Effector CD8-positive, alpha-beta T cell (primary cell): ENCODE measurements around the gene BPNT1.
"Not testable (repeated sequence)": the region's sequence is repeated elsewhere in the genome, so short reads cannot be mapped to it uniquely, and the experiment has no call there.

ENCODE experiments used
- DNase-seq: peaks from one replicate; lab custom pipeline; 2025; lab: John Stamatoyannopoulos, UW
- total RNA-seq, 4 experiments: gene quantifications; one replicate each; lab custom pipeline; 2026; lab: John Stamatoyannopoulos, UW

The BPNT1 gene, protein sequence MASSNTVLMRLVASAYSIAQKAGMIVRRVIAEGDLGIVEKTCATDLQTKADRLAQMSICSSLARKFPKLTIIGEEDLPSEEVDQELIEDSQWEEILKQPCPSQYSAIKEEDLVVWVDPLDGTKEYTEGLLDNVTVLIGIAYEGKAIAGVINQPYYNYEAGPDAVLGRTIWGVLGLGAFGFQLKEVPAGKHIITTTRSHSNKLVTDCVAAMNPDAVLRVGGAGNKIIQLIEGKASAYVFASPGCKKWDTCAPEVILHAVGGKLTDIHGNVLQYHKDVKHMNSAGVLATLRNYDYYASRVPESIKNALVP
- total RNA-seq, result 15.8 to 27.7 (median 20.0) reads per million in 4 experiments

DNA sequence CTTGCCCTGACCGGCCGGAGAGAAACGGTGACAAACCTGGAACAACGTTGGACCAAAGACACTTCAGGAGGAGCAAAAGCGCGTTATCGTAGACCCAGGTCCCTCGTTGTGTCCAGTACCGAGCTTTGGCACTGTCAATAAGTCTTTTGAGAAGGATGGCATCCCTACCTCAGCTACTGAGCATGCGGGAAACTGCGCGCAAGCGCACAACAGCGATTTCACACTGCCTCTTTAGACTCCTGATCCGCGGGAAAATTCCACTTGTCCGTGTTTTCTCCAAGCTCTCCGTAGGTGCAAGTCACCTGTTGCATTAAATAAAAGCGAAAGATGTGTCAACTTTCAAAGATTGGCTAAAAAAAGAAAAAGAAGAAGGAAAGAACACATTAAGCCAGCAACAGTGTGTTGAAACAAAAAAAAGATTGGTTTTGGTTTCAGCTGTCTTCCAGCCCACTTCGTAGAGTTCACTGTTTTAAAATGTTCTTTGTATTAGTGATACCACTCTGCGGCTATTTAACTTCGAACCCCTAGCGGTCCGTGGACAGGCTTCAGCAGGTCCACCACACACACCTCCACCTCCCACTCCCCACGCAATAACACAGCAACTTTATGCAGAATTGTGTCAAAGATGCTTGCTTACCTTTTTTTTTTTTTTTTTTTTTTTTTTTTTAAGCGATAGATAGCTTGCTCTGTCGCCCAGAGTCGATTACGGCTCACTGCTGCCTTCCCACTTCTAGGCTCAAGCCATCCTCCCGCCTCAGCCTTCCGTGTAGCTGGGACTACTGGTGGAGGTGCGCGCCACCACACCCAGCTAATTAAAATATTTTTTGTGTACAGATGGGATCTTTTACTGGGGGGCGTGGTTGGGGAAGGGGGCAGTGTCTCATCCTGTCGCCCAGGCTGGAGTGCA lies at the start of gene BPNT1:
Gene BPNT1 (minus strand): TSS at position 139 of the 907 bp plus-strand sequence. CDS start 9,942 bp downstream, outside the sequence.
- peak; percentile 97 for DNase-seq

DNA sequence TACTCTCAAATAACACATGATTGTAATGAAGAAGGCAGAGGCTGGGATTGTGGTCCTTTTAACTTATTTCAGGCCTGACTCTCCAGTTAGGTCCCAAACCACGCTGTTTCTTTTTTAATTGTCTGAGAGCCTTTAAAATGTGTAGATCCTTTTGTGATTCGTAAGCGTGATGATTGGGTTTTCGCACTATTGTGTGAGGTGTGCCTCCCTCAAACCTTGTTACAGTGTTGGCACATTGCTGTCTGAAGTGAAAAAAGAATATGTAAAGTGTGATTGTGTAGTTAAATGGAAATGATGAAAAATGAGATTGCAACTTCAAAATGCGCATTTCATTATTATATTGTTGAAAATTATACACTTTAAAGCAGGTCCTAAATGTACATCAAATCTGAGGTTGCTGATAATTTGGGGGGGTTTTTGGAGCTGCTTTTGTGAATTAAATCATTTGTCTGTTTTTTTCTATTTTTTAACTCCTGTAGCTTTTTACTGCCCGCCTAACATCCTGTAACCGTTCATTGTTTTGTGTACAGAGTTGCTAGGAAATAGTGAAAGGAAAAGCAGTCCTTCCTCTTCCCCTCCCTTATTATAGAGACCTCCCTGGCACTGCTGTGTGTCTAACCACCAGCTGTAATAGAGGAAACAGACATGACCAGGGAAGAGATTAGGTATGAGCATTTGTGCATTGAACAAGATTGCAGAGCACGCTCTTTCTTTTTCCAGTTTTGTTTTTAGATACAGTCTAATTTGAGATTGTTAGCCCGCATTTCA lies 47.6 kb upstream of the BPNT1 start:
- DNase-seq, result no peak

DNA sequence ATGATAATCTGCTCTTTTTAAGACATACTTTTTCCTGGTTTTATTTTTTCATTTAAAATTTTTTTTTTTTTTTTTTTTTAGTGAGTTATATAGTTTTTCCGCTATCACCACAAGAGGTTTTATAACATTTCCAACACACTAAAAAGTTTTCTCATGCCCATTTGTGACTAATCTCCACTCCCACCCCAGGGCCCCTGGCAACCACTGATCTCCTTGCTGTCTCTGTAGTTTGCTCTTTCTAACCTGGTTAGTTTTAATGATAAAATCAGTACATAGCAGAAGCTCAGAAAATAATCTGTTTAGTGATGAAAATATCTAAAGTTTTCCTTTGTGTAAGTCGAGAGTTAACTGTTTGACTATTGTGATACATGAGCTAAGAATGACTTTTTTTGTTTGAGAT lies 46.2 kb upstream of the BPNT1 start:
- no peak for DNase-seq

DNA sequence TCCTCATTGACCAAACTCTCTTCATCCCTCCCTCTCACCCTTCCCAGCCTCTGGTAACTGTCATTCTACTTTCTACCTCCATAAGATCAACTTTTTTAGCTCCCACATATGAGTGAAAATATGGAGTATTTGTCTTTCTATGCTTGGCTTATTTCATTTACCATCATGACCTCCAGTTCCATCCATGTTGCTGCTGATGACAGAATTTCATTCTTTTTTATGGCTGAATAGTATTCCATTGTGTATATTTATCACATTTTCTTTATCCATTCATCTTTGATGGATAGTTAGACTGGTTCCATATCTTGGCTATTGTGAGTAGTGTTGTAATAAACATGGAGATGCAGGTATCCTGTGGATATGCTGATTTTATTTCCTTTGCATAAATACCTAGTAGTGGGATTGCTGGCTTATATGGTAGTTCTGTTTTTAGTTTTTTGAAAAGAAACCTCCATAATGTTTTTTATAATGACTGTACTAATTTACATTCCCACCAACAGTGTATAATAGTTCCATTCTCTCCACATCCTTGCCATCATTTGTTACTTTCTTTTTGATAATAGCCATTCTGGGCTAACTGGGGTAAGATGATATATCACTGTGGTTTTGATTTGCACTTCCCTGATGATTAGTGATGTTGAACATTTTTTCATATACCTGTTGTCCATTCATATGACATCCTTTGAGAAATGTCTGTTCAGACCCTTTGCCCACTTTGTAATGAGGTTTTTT lies 40.1 kb upstream of the BPNT1 start:
- DNase-seq, result no peak

DNA sequence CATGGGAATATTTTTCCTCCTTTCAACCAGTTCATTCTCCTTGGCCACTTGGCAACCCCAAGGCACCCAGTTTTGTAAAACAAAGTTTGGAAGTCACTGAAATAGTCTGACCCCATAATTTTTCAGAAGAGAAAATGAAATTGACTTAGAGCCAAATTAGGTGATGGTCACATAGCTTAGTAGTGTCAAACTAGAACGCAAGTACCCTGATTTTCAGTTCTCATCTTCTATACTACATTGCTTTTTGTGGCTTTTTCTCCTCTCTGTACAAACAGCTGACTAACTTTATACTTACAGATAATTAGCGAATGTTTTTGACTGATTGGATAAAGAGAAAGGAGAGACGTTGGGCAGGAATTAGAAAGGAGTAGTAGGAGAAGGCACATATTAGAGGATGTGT lies 37.5 kb upstream of the BPNT1 start:
- no peak for DNase-seq

DNA sequence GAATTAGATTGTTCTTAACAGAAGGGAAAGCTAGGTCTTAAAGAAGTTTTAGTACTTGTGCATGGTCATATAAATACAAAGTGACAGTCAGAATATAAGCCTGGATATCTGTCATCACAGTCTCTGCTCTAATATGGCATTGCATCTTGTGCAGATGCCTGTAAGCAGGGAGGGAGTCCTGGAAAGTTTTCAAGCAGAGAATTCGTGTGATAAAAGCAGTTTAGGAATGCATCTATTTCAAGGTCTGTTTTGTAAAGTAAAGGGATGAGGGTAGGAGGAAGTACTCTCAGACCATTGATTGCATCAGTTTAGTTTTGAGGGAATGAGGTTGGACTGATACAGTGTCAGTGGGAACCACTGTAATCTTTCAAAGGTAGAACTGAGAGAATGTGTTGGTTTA lies 35.0 kb upstream of the BPNT1 start:
- no peak for DNase-seq

DNA sequence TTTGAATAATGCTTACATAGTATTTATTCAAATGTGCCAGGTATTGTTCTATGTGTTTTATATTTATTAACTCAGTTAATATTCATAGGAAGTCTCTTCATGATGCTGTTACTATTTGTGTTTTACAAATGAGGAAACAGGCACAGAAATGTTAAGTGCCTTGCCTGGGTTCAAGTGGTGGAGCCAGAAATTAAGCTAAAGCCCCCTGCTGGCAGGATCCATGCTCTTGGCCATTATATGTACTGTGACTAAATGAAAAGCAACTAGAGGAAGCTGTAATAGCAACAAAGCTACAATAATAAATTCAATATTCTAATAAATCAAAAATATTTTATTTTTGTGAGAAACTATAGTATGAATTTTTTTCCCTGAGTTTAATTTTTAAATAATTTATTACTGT lies 34.3 kb upstream of the BPNT1 start:
- no peak for DNase-seq

DNA sequence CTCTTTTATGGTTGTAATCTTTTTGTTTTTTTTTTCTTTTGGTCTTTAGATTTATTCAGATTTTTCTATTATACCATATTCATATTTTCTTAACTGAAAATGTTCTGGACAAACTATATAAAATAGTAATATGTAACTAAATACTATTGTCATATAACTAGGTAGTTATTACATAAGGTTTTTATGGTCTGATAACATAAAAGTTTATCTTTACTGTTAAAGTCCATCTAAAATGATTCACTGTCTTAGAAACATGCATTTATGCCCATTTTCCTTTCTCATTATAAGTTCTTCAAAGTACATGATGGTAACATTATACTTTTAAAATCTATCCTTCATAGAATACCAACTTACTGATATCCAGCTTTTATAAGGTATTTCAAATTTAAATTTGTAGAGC lies 33.5 kb upstream of the BPNT1 start:
- no peak for DNase-seq

DNA sequence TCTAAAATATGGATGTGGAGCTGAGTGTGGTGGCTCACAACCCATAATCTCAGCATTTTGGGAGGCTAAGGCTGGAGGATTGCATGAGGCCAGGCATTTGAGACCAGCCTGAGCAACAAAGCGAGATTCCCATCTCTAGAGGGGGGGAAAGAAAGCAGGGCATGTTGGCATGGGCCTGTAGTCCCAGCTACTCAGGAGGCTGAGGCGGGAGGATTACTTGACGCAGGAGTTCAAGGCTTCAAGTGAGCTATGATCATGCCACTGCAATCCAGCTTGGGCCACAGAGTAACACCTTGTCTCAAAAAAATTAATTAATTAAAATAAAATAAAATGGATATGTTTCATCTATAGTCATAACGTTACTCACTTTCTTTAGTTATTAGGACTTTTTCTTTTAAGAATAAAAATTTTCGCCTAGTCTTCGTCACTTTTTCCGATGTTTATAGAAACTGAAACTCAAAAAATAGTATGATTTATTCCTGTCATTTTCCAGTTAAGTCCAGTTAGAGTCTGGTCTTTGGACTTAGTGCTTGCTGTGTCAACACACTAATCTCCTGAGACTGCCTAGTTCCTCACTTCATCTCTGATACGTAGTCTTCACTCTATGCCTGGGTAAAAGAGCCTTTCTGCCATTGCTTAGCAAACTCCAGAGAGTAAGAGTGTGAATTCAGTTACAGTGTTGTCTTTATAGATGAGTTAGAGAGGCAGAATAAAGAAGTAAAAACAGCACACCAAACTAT lies 32.4 kb upstream of the BPNT1 start:
- DNase-seq, result no peak

DNA sequence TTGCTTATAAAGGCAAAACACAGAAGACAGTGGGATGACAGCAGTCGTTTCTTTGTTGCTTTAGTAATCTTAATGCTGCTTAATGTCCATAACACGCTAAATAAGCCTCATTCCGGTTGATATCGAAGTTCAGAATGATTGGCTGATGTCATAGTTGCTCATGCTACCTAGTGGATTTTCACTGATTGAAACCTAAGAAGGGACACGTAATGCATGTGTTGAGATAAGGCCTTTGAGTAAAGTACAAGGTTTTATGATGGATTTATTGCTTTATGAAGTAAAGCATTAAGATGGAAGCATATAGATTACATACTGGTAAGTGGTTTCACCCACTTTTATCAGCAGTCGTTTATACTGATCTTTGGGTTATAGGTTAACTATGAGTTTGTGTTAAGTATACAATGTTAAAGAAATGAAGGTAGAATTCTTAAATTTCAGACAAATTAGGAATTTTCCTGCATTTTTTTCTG lies 29.5 kb upstream of the BPNT1 start:
- no peak for DNase-seq

DNA sequence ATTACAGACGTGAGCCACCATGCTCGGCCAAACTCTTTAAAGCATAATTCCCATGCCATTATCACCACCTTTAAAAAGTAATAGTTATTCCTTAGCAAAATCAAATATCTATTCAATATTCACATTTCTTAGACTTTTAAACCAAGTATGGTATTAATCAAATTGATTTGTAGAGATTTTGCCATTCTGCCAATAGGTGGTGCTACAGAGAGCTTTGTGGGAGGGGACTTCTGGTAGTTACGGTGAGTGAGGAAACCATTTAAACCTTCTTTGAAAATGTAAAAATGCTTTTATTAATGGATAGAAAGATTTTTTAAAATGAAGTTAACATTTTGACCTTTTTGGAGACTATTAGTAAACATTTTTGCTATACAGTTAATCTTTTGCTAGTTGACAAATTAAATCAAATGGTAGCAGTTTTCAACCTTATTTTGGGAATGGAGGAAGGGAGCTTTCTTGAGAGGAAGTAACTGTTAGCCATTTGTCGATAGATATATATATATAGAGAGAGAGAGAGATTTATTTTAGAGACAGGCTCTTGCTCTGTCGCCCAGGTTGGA lies 23.6 kb upstream of the BPNT1 start:
- DNase-seq, result no peak

DNA sequence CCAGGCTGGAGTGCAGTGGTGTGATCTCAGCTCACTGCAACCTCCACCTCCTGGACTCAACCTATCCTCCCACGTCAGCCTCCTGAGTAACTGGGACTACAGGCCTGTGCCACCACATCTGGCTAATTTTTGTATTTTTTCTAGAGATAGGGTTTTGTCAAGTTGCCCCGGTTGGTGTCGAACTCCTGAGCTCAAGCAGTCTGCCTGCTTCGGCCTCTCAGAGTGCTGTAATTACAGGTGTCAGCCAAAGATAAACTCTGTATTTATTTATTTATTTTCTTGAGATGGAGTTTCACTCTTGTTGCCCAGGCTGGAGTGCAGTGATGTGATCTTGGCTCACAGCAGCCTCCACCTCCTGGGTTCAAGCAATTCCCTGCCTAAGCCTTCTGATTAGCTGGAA lies 23.0 kb upstream of the BPNT1 start:
- not testable (repeated sequence) for DNase-seq

DNA sequence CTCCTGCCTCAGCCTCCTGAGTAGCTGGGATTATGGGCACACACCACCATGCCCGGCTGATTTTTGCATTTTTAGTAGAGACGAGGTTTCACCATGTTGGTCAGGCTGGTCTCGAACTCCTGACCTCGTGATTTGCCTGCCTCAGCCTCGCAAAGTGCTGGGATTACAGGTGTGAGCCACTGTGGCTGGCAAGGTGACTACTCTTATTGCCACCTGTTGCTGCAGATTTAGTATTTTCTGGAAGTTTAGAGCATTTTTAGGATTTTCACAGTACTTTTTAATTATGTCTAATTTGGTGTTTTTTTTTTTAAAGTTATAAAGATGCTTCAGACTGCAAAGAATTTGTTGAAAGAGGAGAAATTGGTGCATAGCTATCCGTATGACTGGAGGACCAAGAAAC lies 20.9 kb upstream of the BPNT1 start:
- DNase-seq, result not testable (repeated sequence)

DNA sequence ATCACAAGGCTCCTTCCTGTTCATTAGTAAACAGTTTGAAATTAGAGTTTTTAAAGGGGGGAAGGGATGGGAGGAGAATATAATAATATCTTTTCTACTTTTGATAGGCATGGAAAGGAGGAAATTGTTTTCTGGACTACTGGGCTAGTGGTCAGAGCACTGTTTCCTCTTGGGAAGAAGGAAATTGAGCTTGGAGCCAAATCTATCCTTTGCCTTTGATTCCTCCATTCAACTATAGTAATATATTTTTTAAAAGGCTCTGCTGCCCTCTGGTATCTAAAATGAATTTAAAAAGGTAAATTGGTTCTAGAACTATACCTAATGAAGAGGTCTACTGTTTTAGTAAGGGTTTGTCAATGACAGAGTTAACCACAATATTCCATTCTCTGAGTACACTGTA lies 10.2 kb upstream of the BPNT1 start:
- no peak for DNase-seq

DNA sequence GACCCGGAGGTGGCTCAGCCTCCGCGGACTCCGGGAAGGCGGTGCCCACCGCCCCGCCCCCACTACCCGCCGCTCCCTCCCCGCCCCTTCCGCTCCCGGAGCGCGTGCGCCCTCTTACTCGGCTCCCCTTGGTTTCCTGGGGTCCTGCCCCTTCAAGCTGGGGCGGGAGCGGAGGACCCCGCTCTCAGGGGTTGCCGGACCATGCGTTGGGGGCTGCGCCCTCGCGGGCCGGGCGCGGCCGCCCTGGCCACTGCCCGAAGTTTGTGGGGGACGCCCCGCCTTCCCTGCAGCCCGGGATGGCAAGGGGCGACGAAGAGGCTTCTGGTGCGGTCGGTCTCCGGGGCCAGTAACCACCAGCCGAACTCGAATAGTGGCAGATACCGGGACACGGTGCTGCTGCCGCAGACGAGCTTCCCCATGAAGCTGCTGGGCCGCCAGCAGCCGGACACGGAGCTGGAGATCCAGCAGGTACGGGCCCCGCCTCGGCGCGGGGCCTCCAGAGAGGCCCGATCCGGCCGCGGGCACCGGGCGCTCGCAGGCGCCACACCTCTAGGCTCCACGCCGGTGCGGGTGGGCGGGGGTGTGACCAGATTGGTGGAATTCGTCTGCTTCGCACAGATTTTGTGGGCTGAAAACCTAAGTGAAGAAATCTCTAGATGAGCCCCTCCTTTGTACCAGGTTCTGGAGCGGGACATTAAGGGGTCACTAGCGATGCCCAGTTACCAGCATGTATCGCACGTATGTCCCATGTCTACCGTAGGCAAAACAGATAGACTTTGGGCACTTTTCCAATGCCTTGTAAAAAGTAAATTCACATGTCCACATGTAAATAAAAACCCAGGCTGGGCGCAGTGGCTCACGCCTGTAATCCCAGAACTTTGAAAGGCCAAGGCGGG lies 4.7 kb upstream of the BPNT1 start, which contains the start of gene IARS2:
Gene IARS2 (plus strand): TSS at position 117 of the 896 bp plus-strand sequence. CDS start 85 bp downstream, at position 202.
- peak; percentile 87 for DNase-seq

DNA sequence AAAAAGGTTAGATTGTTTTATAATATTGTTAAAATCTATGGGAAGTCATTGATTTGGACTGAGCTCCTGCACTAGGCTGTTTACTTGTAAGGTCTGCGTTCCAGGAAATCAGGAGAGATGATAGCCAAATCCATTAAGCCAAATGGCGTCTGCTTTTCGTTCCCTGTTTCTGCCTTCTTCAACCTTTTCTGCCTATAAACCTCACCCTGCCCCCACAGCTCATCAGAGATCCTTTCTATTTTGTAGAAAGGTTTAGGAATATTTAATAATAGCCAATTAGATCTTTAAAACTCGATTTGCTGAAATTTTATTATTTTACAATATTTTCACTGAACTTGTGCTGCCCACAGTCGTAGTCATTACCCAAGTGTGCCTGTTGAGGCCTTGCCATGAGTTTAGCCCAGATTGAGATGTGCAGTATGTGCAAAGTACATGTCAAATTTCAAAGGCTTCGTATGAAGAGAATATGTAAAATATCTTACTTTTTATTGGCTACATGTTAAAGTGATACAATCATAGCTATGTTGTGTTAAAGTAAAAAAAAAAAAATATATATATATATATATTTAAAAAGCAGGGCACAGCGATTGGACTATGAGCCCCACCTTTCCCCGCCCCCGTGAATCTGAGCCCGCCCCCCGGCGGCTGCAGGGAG lies 3.9 kb upstream of the BPNT1 start:
- DNase-seq, result no peak

DNA sequence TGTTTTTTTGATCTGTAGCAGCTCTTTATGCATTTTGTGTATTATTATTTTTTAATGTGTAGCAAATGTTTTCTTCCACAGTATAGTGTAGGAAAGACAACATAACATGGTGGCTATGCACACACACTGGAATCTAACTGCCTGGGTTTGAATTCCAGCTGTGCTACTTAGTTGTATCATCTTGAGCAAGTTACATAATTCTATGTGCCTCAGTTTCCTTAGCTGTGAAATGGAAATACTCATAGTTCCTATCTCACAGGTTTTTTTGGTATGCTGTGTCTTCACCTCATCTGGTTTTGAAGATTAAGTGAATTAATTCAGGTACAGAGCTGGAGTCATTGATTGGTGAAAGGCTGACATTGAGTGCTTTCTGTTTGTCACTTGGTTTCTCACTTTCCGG lies 3.1 kb upstream of the BPNT1 start:
- DNase-seq, result no peak

DNA sequence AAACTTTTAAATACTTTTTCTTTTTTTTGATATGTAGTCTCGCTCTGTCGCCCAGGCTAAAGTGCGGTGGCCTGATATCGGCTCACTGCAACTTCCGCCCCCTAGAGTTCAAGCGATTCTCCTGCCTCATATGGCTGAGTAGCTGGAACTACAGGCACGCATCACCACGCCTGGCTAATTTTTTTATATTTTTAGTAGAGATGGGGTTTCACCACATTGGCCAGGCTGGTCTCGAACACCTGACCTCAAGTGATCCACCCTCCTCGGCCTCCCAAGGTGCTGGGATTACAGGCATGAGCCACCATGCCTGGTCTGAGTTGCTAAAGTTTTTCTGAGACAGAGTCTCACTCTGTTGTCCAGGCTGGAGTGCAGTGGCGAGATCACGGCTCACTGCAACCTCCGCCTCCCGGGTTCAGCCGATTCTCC lies 3.3 kb downstream of the BPNT1 start:
- not testable (repeated sequence) for DNase-seq

DNA sequence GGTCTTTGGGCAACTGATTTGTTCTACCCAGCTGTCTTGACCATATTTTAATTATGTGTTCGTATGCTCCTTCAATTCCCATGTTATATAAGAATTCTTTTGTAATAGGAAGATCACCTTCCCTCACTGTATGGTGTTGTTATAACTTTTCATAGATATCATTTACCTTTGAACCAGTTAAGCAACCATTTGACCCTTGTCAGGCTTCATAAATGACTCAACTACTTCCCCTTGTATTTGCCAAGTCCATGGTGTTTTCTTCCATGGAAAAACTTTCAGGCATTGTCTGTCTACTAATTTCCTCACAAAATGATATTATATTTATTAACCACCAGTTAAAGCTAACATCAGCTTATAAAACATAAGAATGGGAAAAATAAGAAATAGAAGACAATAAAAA lies 5.1 kb downstream of the BPNT1 start:
- DNase-seq, result no peak
